Right lobe of liver (tissue), 6 donors: ENCODE measurements around the gene SLC13A3. TPM values are rescaled to one million over a fixed set of nuclear protein-coding genes. Genes with fewer than 3 reads are reported as not detected.

Experiments
- ATAC-seq, 4 donors: fragments of 200-7000 bp; cut with Tn5 transposase; one replicate each; pipeline ENCODE4 v1.9.1; 2020; ENCODE audit warnings: mild to moderate bottlenecking in 4 of 4, moderate library complexity in 4 of 4
- DNase-seq, 3 donors: peaks; one replicate each; pipeline ENCODE4 v3.0.0-alpha.2; 2020
- H3K27ac ChIP-seq, 3 donors: fragments of 200-600 bp; one replicate each; pipeline ENCODE4 v1.8.0; 2022
- H3K27me3 ChIP-seq, 2 donors: fragments of 200-600 bp; one replicate each; pipeline ENCODE4 v1.8.0; 2022
- H3K36me3 ChIP-seq, 4 donors: fragments of 200-600 bp; sonication (generic) in 1 of 4; one replicate each; pipeline versions ENCODE4 v1.5.1 to v1.8.0; 2017 to 2022; ENCODE audit warnings: control low read depth in 1 of 4
- H3K4me1 ChIP-seq, 4 donors: fragments of 200-600 bp; sonication (generic) in 1 of 4; one replicate each; pipeline versions ENCODE4 v1.5.1 to v1.8.0; 2017 to 2022; ENCODE audit warnings: control low read depth in 1 of 4
- H3K4me3 ChIP-seq, 3 donors: fragments of 200-600 bp; one replicate each; pipeline ENCODE4 v1.8.0; 2022
- H3K9me3 ChIP-seq, 4 donors: fragments of 200-600 bp; sonication (generic) in 1 of 4; one replicate each; pipeline versions ENCODE4 v1.5.1 to v1.8.0; 2017 to 2022; ENCODE audit warnings: control low read depth in 1 of 4
- CTCF ChIP-seq, 4 donors: fragments of 200-600 bp in 3 of 4; fragments of 450-650 bp in 1 of 4; IDR thresholded peaks; one replicate each; pipeline versions ENCODE4 v1.5.1 to v1.8.0; 2016 to 2022; ENCODE audit warnings: antibody characterized with exemption in 4 of 4, mild to moderate bottlenecking in 2 of 4
- POLR2A ChIP-seq: fragments of 450-650 bp; IDR thresholded peaks from one replicate; pipeline ENCODE4 v1.6.1; 2017; ENCODE audit warnings: antibody characterized with exemption, mild to moderate bottlenecking
- WGBS: methylation state at CpG from one replicate; pipeline ENCODE4 v1.1.6; 2018; ENCODE audit warnings: low coverage, low lambda C conversion rate; ENCODE audit not compliant: insufficient coverage; ENCODE audit errors: missing lambda C conversion rate; 5-methylcytosine and 5-hydroxymethylcytosine counted together
- intact Hi-C, 2 donors: fragments of 100-400 bp; cut with DNase I; formaldehyde crosslinking; loops; one replicate each; pipeline versions ENCODE4 v1.11.2 to v1.14.1; 2022
- total RNA-seq, 6 experiments: library from RNA; depleted of rRNA in 2 of 6; stranded (reverse); fragments of >200 nt in 2 of 6; fragmentation: NEBNext Ultra II Directional in 3 of 6; extraction: Animal tissue kit (Norgen Biotek cat#: 25700) in 3 of 6; gene quantifications; one replicate each; pipeline versions ENCODE4 v1.1.0 to v1.2.4, GENCODE V29; 2016 to 2023
- donor health status: DM: no; HTN: yes; CAD: no.
- donor health status: DM: no; HTN: no; CAD: no.
- donor health status: DM: no; HTN: no; CAD: no.
- donor health status: DM: no; HTN: yes; CAD: no.
- donor health status: DM: no; HTN: yes; CAD: no.

SLC13A3 gene
- total RNA-seq, 6 experiments from 2014 or later = 3.7 to 14.6 (median 9.3) TPM

- no peak for ATAC-seq
- intact Hi-C loops = no loop called here
Measured at GRCh38 chr20:46624946-46625345, 26.3 kb downstream of the SLC13A3 start.

GRCh38 chr20:46622165-46622564 is 29.1 kb downstream of the SLC13A3 start:
- DNase-seq (no peak), ATAC-seq (no peak)
- Histone ChIP-seq H3K4me1 (no peaks in the 10 kb centered on the region), H3K36me3 (no peaks in the 10 kb centered on the region), H3K27ac (no peak overlapping the region), H3K9me3 (no peaks in the 10 kb centered on the region), H3K27me3 (no peaks in the 10 kb centered on the region), H3K4me3 (no peak overlapping the region)
- intact Hi-C loops = no loop called here
- 67% methylated on average over 1 of the region's 1 CpG for WGBS
- no peak for TF ChIP-seq POLR2A

More at GRCh38 chr20:46624946-46625345, 26.3 kb downstream of the SLC13A3 start:
- H3K27ac ChIP-seq = no peak overlapping the region
- no peaks in the 10 kb centered on the region for H3K9me3 ChIP-seq
- no peaks in the 10 kb centered on the region for H3K4me1 ChIP-seq
- TF ChIP-seq POLR2A (no peak), CTCF (IDR thresholded peaks at IDR 0.05) (no peak)
- H3K27me3 ChIP-seq = no peaks in the 10 kb centered on the region
- no peak overlapping the region for H3K4me3 ChIP-seq
- H3K36me3 ChIP-seq = no peaks in the 10 kb centered on the region
- DNase-seq = no peak
- WGBS = 53% methylated on average over 2 of the region's 2 CpGs

- no peaks in the 10 kb centered on the region for H3K4me1 ChIP-seq
- ATAC-seq (no peak), DNase-seq (no peak)
- H3K27me3 ChIP-seq = no peaks in the 10 kb centered on the region
- H3K36me3 ChIP-seq = no peaks in the 10 kb centered on the region
- no peak overlapping the region for H3K4me3 ChIP-seq
- intact Hi-C loops = no loop called here
- 83% methylated on average over 4 of the region's 4 CpGs for WGBS
- TF ChIP-seq CTCF (IDR thresholded peaks at IDR 0.05) (no peak), POLR2A (no peak)
- H3K9me3 ChIP-seq = no peaks in the 10 kb centered on the region
- H3K27ac ChIP-seq = no peak overlapping the region
Measured at GRCh38 chr20:46621492-46621891, 29.8 kb downstream of the SLC13A3 start.

GRCh38 chr20:46619445-46619844 is 31.8 kb downstream of the SLC13A3 start:
- intact Hi-C loops = no loop called here
- Histone ChIP-seq H3K27me3 (no peaks in the 10 kb centered on the region), H3K9me3 (no peaks in the 10 kb centered on the region), H3K4me3 (no peak overlapping the region), H3K36me3 (no peaks in the 10 kb centered on the region), H3K4me1 (no peaks in the 10 kb centered on the region), H3K27ac (no peak overlapping the region)
- TF ChIP-seq CTCF (IDR thresholded peaks at IDR 0.05) (no peak), POLR2A (no peak)
- DNase-seq (no peak), ATAC-seq (no peak)
- 80% methylated on average over 2 of the region's 2 CpGs for WGBS

- TF ChIP-seq POLR2A = no peak
- TF ChIP-seq CTCF (IDR thresholded peaks at IDR 0.05) = no peak
- WGBS = 84% methylated on average over 7 of the region's 7 CpGs
- Histone ChIP-seq H3K27me3 (no peaks in the 10 kb centered on the region), H3K9me3 (no peaks in the 10 kb centered on the region), H3K36me3 (no peaks in the 10 kb centered on the region), H3K27ac (no peak overlapping the region), H3K4me3 (no peak overlapping the region), H3K4me1 (no peaks in the 10 kb centered on the region)
- intact Hi-C loops = no loop called here
- ATAC-seq = no peak
- DNase-seq = no peak
Measured at GRCh38 chr20:46618316-46619100, 32.8 kb downstream of the SLC13A3 start.
